OCI-LY3 (cell line): ENCODE measurements around the gene NR6A1.

Experiments
- H2AFZ ChIP-seq: fragments of 200-600, 300-600 bp; shearing (Covaris generic); 2 replicates; pipeline ENCODE4 v1.6.0; 2014; ENCODE audit warnings: antibody characterized with exemption, low read depth, low read length
- H3K27ac ChIP-seq: fragments of 200-600, 300-600 bp; sonication (generic); 2 replicates; pipeline ENCODE4 v1.5.1; 2014; ENCODE audit warnings: mild to moderate bottlenecking, low read length, moderate library complexity, mixed read lengths
- H3K27me3 ChIP-seq: fragments of 200-600, 300-600 bp; sonication (generic); 2 replicates; pipeline ENCODE4 v1.6.1; 2014; ENCODE audit warnings: low read depth, low read length, mixed read lengths
- H3K36me3 ChIP-seq: fragments of 200-600, 300-600 bp; sonication (generic); replicated peaks from 2 replicates; pipeline ENCODE3; 2014; ENCODE audit warnings: low read depth, low read length, mixed read lengths
- H3K4me1 ChIP-seq: fragments of 300-600, 200-600 bp; sonication (generic); 2 replicates; pipeline ENCODE4 v1.6.1; 2014; ENCODE audit warnings: low read length, mixed read lengths
- H3K4me2 ChIP-seq: fragments of 200-600, 300-600 bp; sonication (generic); 2 replicates; pipeline ENCODE4 v1.6.1; 2014; ENCODE audit warnings: low read length, mixed read lengths
- H3K4me3 ChIP-seq: fragments of 300-600, 200-600 bp; sonication (generic); 2 replicates; pipeline ENCODE4 v1.5.1; 2014; ENCODE audit warnings: antibody characterized with exemption, mild to moderate bottlenecking, low read length, moderate library complexity
- H3K79me2 ChIP-seq: fragments of 300-600, 200-600 bp; shearing (Covaris generic); 2 replicates; pipeline ENCODE4 v1.6.1; 2014; ENCODE audit warnings: mild to moderate bottlenecking, low read length, mixed read lengths
- H3K9ac ChIP-seq: fragments of 300-600, 200-600 bp; shearing (Covaris generic); 2 replicates; pipeline ENCODE4 v1.6.0; 2014; ENCODE audit warnings: mild to moderate bottlenecking, low read length, moderate library complexity
- H3K9me3 ChIP-seq: fragments of 200-600, 300-600 bp; shearing (Covaris generic); 2 replicates; pipeline ENCODE4 v1.6.1; 2014; ENCODE audit warnings: low read length, mixed read lengths; ENCODE audit not compliant: insufficient read depth
- H4K20me1 ChIP-seq: fragments of 200-600, 300-600 bp; sonication (generic); 2 replicates; pipeline ENCODE4 v1.6.1; 2016; ENCODE audit warnings: low read length, mixed read lengths; ENCODE audit not compliant: insufficient read depth
- EZH2phosphoT487 ChIP-seq: fragments of 200-600 bp; shearing (Covaris generic); IDR thresholded peaks from 2 replicates; pipeline ENCODE4 v1.6.1; 2018; ENCODE audit warnings: antibody characterized with exemption, mixed run types, low read depth
- TF ChIP-seq, protein P1 (sequence below): fragments of 200-600, 300-600 bp; sonication (generic); IDR thresholded peaks from 2 replicates; pipeline ENCODE4 v1.5.1; 2014; ENCODE audit warnings: antibody characterized with exemption, low read length, low read depth

Gene NR6A1

DNA sequence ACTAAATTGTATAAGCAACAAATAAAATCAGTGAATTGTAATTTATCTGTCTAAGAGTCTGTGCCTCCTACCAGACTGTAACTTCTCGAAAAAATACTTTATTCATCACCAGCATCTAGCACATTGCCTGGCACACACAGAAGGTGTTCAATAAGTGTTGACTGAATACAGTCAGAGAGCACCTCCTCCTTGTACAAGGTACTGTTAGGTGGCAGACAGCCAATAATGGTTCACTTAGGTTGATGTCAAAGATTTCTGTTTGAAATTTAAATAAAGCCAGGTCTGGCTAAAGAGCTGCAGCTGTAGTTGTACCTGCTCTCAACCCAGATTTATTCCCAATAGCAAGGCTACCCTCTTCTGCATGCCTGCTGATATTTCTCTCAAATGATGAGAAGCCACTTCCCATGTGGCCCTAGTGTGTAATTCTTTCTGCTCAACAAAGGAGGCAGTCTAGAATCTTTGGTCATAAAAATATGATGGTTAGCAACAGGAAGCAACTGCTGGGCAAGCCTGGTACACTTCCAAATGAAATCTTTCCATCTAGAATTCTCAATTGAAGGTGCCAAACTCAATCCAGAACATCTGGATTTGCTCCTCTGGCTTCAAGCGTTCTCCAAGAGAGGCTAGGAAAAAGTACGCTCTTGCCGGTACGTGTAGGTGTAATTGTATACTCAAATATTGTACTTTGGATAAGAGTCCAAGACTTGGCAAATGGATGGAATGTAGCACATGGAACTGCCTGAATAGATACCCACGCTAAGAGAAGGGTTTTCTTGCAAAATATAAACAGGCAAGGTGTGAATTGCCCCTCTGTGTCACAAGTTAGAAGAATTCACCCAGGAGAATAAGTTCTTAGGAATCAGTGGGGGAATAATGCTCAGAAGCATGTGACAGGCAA, 95.6 kb downstream of the NR6A1 start:
- H3K4me2 ChIP-seq: no peak overlapping the region
- H3K4me1 ChIP-seq: no peaks in the 10 kb centered on the region

DNA sequence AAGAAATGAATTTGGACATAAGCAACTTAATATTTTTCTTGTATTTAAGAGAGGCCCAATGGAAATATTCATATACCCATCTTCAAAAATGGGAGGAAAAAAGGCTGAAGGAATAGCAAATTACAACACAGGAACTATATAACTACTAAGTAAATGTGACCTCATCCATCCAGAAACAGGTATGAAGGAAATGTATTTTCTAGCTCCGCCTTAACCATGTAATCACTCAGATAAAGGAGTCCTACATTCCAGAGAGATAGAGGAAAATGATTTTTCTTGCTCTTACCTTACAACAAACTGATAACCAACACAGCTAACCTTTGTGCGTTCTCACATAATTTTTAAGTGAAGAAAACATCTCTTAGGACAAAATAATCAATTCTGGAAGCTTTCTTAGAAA, 96.5 kb downstream of the NR6A1 start:
- no peak overlapping the region for H3K27ac ChIP-seq
- H3K4me3 ChIP-seq: no peak overlapping the region
- no peaks in the 10 kb centered on the region for H3K9me3 ChIP-seq
- H3K36me3 ChIP-seq: no peaks in the 10 kb centered on the region
- no peaks in the 10 kb centered on the region for H3K79me2 ChIP-seq
- H3K4me1 ChIP-seq: no peaks in the 10 kb centered on the region
- peaks cover 11% of the 10 kb centered on the region; the same call in 1 of the 2 replicates for H4K20me1 ChIP-seq
- TF ChIP-seq EZH2phosphoT487: no peak
- TF ChIP-seq, protein P1, sequence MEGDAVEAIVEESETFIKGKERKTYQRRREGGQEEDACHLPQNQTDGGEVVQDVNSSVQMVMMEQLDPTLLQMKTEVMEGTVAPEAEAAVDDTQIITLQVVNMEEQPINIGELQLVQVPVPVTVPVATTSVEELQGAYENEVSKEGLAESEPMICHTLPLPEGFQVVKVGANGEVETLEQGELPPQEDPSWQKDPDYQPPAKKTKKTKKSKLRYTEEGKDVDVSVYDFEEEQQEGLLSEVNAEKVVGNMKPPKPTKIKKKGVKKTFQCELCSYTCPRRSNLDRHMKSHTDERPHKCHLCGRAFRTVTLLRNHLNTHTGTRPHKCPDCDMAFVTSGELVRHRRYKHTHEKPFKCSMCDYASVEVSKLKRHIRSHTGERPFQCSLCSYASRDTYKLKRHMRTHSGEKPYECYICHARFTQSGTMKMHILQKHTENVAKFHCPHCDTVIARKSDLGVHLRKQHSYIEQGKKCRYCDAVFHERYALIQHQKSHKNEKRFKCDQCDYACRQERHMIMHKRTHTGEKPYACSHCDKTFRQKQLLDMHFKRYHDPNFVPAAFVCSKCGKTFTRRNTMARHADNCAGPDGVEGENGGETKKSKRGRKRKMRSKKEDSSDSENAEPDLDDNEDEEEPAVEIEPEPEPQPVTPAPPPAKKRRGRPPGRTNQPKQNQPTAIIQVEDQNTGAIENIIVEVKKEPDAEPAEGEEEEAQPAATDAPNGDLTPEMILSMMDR: no peak
- H3K27me3 ChIP-seq: no peaks in the 10 kb centered on the region
- H3K9ac ChIP-seq: no peak overlapping the region
- no peak overlapping the region for H2AFZ ChIP-seq
- no peak overlapping the region for H3K4me2 ChIP-seq

More for the DNA sequence above, 95.6 kb downstream of the NR6A1 start:
- Histone ChIP-seq H3K79me2 (no peaks in the 10 kb centered on the region), H3K36me3 (no peaks in the 10 kb centered on the region), H3K27me3 (no peaks in the 10 kb centered on the region), H2AFZ (no peak overlapping the region), H3K9ac (no peak overlapping the region), H3K4me3 (no peak overlapping the region), H3K27ac (no peak overlapping the region), H4K20me1 (peaks cover 11% of the 10 kb centered on the region; the same call in 1 of the 2 replicates), H3K9me3 (no peaks in the 10 kb centered on the region)
- TF ChIP-seq EZH2phosphoT487: no peak
- TF ChIP-seq, protein P1: no peak

DNA sequence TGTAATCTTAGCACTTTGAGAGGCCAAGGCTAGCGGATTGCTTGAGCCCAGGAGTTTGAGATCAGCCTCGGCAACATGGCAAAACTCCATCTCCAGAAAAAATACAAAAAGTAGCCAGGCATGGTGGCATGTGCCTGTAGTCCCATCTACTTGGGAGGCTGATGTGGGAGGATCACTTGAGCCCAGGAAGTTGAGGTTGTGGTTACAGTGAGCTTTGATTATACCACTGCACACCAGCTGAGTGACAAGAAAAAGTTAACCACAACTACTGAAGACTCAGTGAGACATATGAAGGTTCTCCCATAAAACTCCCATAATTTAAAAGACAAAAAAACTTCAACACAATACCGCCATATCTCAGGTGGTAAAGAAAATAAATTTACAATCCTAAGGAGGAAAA, 98.0 kb downstream of the NR6A1 start:
- TF ChIP-seq, protein P1: no peak
- TF ChIP-seq EZH2phosphoT487: no peak
- Histone ChIP-seq H3K4me1 (no peaks in the 10 kb centered on the region), H3K27me3 (no peaks in the 10 kb centered on the region), H2AFZ (no peak overlapping the region), H3K4me2 (no peak overlapping the region), H3K36me3 (no peaks in the 10 kb centered on the region), H3K4me3 (no peak overlapping the region), H3K9ac (no peak overlapping the region), H3K79me2 (no peaks in the 10 kb centered on the region), H3K9me3 (no peaks in the 10 kb centered on the region), H3K27ac (no peak overlapping the region), H4K20me1 (peaks cover 9% of the 10 kb centered on the region; the same call in 1 of the 2 replicates)

DNA sequence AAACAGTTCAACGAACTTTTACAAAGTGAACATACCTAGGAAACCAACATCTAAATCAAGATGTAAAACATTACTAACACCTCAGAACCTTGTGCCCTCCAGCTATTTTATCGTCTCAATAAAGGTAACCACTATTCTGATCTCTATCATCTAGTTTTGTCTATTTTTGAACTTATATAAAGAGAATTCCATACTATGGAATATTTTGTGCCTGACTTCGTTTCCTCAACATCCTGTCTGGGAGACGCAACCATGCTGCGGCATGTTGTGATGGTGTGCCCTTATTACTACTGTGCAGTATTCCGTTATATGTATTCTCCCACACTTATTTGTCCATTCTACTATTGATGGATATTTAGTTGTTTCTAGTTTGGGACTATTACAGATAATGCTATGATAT, 99.2 kb downstream of the NR6A1 start:
- Histone ChIP-seq H3K4me3 (no peak overlapping the region), H3K9me3 (no peaks in the 10 kb centered on the region), H3K9ac (no peak overlapping the region), H3K4me2 (no peak overlapping the region), H3K27ac (no peak overlapping the region), H3K79me2 (no peaks in the 10 kb centered on the region), H3K36me3 (no peaks in the 10 kb centered on the region), H3K27me3 (no peaks in the 10 kb centered on the region), H4K20me1 (peaks cover 8% of the 10 kb centered on the region; the same call in 1 of the 2 replicates), H2AFZ (no peak overlapping the region), H3K4me1 (no peaks in the 10 kb centered on the region)
- no peak for TF ChIP-seq EZH2phosphoT487
- TF ChIP-seq, protein P1: no peak
